ENCODE results near the gene PGF. TPM values are rescaled to one million over a fixed set of nuclear protein-coding genes. Genes with fewer than 3 reads are reported as not detected.

PGF gene
- total RNA-seq, 2 donors from 2014 or later: 5.0 to 7.6 TPM

GRCh38 chr14:74942181-74942580 is 13.2 kb downstream of the PGF start:
- no peaks in the 10 kb centered on the region for H3K27me3 ChIP-seq (ENCODE audit: control insufficient read depth, insufficient read depth, low read length, poor library complexity, severe bottlenecking)
- WGBS, 2 experiments (ENCODE audit: insufficient coverage in 1 of 2, insufficient read length in 1 of 2): 85 to 89% methylated on average over 7 to 12 of the region's 12 CpGs

GRCh38 chr14:74941676-74942097 is 13.7 kb downstream of the PGF start:
- H3K27ac ChIP-seq (ENCODE audit: low read depth, low read length): peak overlapping the region; percentile 24
- 84 to 85% methylated on average over 10 to 13 of the region's 13 CpGs for WGBS, 2 experiments (ENCODE audit: insufficient coverage in 1 of 2, insufficient read length in 1 of 2)
- DNase-seq: no peak
- no peaks in the 10 kb centered on the region for H3K27me3 ChIP-seq (ENCODE audit: control insufficient read depth, insufficient read depth, low read length, poor library complexity, severe bottlenecking)
- Mint-ChIP-seq H3K27ac (peak overlapping the region; percentile 12), H3K27me3 (ENCODE audit: insufficient read depth) (peaks cover 2% of the 10 kb centered on the region), H3K4me1 (peaks cover 8% of the 10 kb centered on the region), H3K36me3 (ENCODE audit: low read depth) (no peaks in the 10 kb centered on the region), H3K9me3 (no peaks in the 10 kb centered on the region), H3K4me3 (no peak overlapping the region)
- H3K9ac ChIP-seq (ENCODE audit: extremely low read depth, low read length, poor library complexity, severe bottlenecking): no peak overlapping the region
- no peaks in the 10 kb centered on the region for H3K4me1 ChIP-seq (ENCODE audit: control insufficient read depth, insufficient read depth, low read length)
- H3K36me3 ChIP-seq (ENCODE audit: control insufficient read depth, insufficient read depth, low read length): no peaks in the 10 kb centered on the region
- no peaks in the 10 kb centered on the region for H3K9me3 ChIP-seq (ENCODE audit: control insufficient read depth, low read length)
- no peak overlapping the region for H3K4me3 ChIP-seq (ENCODE audit: low read length)
- no peak for TF ChIP-seq CTCF (conservative IDR thresholded peaks at IDR 0.05)

More at GRCh38 chr14:74942181-74942580, 13.2 kb downstream of the PGF start:
- no peaks in the 10 kb centered on the region for H3K4me1 ChIP-seq (ENCODE audit: control insufficient read depth, insufficient read depth, low read length)
- H3K4me3 ChIP-seq (ENCODE audit: low read length): no peak overlapping the region
- Mint-ChIP-seq H3K4me3 (no peak overlapping the region), H3K4me1 (peaks cover 8% of the 10 kb centered on the region), H3K27me3 (ENCODE audit: insufficient read depth) (peaks cover 2% of the 10 kb centered on the region), H3K9me3 (no peaks in the 10 kb centered on the region), H3K27ac (peak overlapping the region; percentile 12), H3K36me3 (ENCODE audit: low read depth) (no peaks in the 10 kb centered on the region)
- H3K9me3 ChIP-seq (ENCODE audit: control insufficient read depth, low read length): no peaks in the 10 kb centered on the region
- no peak for TF ChIP-seq CTCF (conservative IDR thresholded peaks at IDR 0.05)
- H3K9ac ChIP-seq (ENCODE audit: extremely low read depth, low read length, poor library complexity, severe bottlenecking): no peak overlapping the region
- no peaks in the 10 kb centered on the region for H3K36me3 ChIP-seq (ENCODE audit: control insufficient read depth, insufficient read depth, low read length)
- no peak for DNase-seq
- H3K27ac ChIP-seq (ENCODE audit: low read depth, low read length): peak overlapping the region; percentile 24

GRCh38 chr14:74940956-74941565 is 14.3 kb downstream of the PGF start:
- no peak overlapping the region for H3K9ac ChIP-seq (ENCODE audit: extremely low read depth, low read length, poor library complexity, severe bottlenecking)
- no peak overlapping the region for H3K27ac Mint-ChIP-seq
- H3K36me3 ChIP-seq (ENCODE audit: control insufficient read depth, insufficient read depth, low read length): no peaks in the 10 kb centered on the region
- H3K4me1 ChIP-seq (ENCODE audit: control insufficient read depth, insufficient read depth, low read length): no peaks in the 10 kb centered on the region
- H3K4me3 Mint-ChIP-seq: no peak overlapping the region
- H3K9me3 Mint-ChIP-seq: no peaks in the 10 kb centered on the region
- H3K36me3 Mint-ChIP-seq (ENCODE audit: low read depth): no peaks in the 10 kb centered on the region
- no peak for TF ChIP-seq CTCF (conservative IDR thresholded peaks at IDR 0.05)
- peaks cover 2% of the 10 kb centered on the region for H3K27me3 Mint-ChIP-seq (ENCODE audit: insufficient read depth)
- peaks cover 6% of the 10 kb centered on the region for H3K4me1 Mint-ChIP-seq
- no peaks in the 10 kb centered on the region for H3K27me3 ChIP-seq (ENCODE audit: control insufficient read depth, insufficient read depth, low read length, poor library complexity, severe bottlenecking)
- 92 to 97% methylated on average over 11 to 18 of the region's 18 CpGs for WGBS, 2 experiments (ENCODE audit: insufficient coverage in 1 of 2, insufficient read length in 1 of 2)
- no peak for DNase-seq
- no peaks in the 10 kb centered on the region for H3K9me3 ChIP-seq (ENCODE audit: control insufficient read depth, low read length)
- no peak overlapping the region for H3K4me3 ChIP-seq (ENCODE audit: low read length)
- no peak overlapping the region for H3K27ac ChIP-seq (ENCODE audit: low read depth, low read length)

All from endodermal cell (in vitro differentiated cells).